Measurements from ENCODE around the gene KRTAP5-8. TPM values are rescaled to one million over a fixed set of nuclear protein-coding genes. Genes with fewer than 3 reads are reported as not detected.
"Not testable (repeated sequence)": the region's sequence is repeated elsewhere in the genome, so short reads cannot be mapped to it uniquely, and the experiment has no call there.

Gene KRTAP5-8
- total RNA-seq, 1 donor from 2014 or later, result not detected

DNA sequence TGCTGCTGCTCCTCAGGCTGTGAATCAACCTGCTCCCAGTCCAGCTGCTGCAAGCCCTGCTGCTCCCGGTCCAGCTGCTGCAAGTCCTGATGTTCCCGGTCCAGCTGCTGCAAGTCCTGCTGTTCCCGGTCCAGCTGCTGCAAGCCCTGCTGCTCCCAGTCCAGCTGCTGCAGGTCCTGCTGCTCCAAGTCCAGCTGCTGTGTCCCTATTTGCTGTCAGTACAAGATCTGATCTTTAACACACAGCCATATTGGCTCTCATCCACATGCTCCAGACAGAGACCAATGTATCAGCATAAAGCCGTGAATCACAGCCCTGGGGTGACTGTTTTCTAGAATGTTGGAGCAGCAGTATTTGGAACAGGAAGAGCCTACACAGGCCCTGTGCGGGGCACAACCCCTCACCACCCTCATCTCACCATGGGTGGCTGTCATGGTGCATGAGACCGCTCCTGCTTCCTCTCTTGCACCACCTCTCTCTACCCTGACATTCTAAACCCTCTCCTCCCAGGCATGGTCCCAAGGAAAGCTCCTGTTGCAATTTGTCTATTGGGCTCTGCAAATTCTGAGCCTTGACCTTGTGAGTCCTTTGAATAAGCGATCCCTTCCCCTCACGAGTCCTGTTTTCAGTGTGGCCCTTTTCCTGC is 31.0 kb downstream of the KRTAP5-8 start:
- Mint-ChIP-seq H3K36me3 (ENCODE audit: low read depth) (no peaks in the 10 kb centered on the region), H3K4me1 (peaks cover 15% of the 10 kb centered on the region), H3K9me3 (no peaks in the 10 kb centered on the region), H3K27me3 (ENCODE audit: low read depth) (peaks cover 4% of the 10 kb centered on the region), H3K4me3 (no peak overlapping the region), H3K27ac (ENCODE audit: unreplicated experiment) (no peak overlapping the region)
- TF ChIP-seq, protein P1, sequence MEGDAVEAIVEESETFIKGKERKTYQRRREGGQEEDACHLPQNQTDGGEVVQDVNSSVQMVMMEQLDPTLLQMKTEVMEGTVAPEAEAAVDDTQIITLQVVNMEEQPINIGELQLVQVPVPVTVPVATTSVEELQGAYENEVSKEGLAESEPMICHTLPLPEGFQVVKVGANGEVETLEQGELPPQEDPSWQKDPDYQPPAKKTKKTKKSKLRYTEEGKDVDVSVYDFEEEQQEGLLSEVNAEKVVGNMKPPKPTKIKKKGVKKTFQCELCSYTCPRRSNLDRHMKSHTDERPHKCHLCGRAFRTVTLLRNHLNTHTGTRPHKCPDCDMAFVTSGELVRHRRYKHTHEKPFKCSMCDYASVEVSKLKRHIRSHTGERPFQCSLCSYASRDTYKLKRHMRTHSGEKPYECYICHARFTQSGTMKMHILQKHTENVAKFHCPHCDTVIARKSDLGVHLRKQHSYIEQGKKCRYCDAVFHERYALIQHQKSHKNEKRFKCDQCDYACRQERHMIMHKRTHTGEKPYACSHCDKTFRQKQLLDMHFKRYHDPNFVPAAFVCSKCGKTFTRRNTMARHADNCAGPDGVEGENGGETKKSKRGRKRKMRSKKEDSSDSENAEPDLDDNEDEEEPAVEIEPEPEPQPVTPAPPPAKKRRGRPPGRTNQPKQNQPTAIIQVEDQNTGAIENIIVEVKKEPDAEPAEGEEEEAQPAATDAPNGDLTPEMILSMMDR (conservative IDR thresholded peaks at IDR 0.05), result no peak
- DNase-seq (ENCODE audit: low read depth, low spot score), result no peak

DNA sequence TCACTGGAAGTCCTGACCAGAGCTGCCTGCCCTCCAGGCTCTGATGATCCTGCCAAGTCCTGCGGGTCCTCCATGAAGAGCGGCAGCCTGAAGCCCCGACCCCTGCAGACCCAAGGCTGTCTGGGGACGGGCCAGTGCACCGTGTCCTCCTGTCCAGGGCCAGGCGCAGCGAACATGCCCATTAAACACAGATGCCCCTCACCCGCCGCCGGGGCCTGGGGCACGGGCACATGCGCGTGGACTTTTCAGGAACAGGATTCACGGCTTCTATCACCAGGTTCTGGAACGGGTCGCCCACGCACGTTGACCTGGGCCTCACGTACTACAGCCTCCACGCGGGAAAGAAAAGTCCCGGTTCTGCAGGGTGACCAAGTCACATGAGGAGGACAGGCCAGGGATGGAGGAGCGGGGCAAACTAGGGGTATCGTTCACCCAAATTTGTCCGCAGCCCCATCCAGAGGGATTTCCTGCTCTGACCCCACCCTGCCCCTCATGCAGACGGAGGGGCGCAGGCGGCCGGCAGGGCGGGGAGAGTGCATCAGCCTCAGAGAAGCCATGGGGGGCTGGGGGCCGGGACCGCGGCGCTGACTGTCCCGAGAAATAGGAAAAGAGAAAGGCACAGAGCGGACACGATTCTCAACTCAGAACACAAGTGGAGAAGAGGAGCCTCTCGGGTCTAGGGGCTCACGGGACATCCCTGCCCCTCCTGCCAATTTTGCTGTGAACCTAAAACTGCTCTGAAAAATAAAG is 33.5 kb downstream of the KRTAP5-8 start:
- DNase-seq (ENCODE audit: low read depth, low spot score); H3K4me3 Mint-ChIP-seq; H3K36me3 Mint-ChIP-seq (ENCODE audit: low read depth); H3K9me3 Mint-ChIP-seq; H3K27me3 Mint-ChIP-seq (ENCODE audit: low read depth); H3K27ac Mint-ChIP-seq (ENCODE audit: unreplicated experiment): not testable (repeated sequence)
- peaks cover 13% of the 10 kb centered on the region for H3K4me1 Mint-ChIP-seq

DNA sequence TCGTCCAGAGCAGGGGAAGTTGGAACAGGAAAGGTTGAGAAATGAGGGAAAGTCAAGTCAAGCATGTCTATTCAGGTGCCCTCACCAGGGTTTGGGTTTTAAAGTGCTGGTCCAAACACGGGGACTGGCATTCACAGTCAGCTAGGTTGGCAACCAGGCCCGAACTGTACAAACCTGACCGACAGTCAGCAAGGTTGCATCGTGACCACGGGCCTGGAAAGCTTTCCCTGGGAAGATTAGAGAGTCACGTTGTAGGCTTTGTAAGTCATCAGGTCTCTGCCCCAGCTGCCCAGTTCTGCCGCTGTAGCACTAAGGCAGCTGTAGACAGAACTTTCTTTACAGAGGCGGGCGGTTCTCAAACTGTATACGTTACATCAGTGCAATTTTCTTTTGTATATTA is 35.0 kb downstream of the KRTAP5-8 start:
- no peaks in the 10 kb centered on the region for H3K36me3 Mint-ChIP-seq (ENCODE audit: low read depth)
- no peaks in the 10 kb centered on the region for H3K9me3 Mint-ChIP-seq
- H3K27ac Mint-ChIP-seq (ENCODE audit: unreplicated experiment), result no peak overlapping the region
- no peaks in the 10 kb centered on the region for H3K4me1 Mint-ChIP-seq
- no peak overlapping the region for H3K4me3 Mint-ChIP-seq
- DNase-seq (ENCODE audit: low read depth, low spot score), result no peak
- TF ChIP-seq, protein P1 (conservative IDR thresholded peaks at IDR 0.05), result no peak
- H3K27me3 Mint-ChIP-seq (ENCODE audit: low read depth), result no peaks in the 10 kb centered on the region

DNA sequence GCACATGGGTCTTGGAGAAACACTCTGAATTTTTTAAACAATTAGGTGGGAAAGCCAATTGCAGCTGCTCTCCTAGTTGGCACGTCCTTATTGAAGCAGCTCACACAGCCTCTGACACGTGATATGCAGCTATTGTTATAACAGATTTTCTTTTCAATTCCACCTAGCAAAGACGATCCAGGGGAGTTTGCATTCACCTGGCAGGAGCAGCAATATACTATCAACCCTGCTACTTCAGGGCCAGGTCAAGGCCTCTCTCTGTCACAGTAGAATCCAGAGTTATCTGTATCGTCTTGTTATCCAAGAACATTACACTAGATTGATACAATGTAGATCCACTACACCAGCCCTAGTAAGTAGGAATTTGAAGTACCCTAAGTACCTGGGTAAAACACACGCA is 36.6 kb downstream of the KRTAP5-8 start:
- no peaks in the 10 kb centered on the region for H3K9me3 Mint-ChIP-seq
- no peaks in the 10 kb centered on the region for H3K27me3 Mint-ChIP-seq (ENCODE audit: low read depth)
- H3K4me3 Mint-ChIP-seq, result no peak overlapping the region
- no peak overlapping the region for H3K27ac Mint-ChIP-seq (ENCODE audit: unreplicated experiment)
- DNase-seq (ENCODE audit: low read depth, low spot score), result no peak
- no peaks in the 10 kb centered on the region for H3K4me1 Mint-ChIP-seq
- TF ChIP-seq, protein P1 (conservative IDR thresholded peaks at IDR 0.05), result no peak
- no peaks in the 10 kb centered on the region for H3K36me3 Mint-ChIP-seq (ENCODE audit: low read depth)

DNA sequence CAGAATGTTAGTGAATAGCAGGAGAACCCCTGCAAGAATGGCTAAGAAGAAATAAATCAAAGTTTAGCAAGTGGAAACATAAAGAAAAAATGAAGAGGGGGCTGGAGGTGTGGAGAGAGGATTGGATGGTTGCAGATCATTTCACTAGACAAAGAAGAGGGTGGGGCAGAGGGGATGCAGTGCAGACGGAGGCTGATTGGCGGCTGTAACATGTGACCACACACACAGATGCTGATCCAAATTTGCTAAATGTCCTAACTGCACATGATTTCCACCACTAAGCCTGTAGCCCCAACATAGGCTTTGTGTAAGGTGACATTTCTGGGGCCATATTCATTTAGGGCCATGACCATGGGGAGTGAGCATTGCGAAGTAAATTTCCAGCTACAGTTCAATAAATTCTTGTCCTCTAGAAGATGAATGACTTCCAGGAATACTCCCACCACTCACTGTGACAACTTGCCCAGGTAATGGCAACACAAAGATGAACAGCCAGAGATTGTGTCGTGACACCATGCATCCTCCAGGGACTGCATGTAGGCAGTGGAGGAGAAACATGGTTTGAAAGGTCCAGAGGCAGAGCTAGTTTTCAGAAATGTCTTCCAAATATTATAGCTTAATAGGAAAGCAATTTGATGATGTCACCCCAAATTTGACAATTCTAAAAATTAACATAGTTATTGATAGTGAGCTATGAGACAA is 38.0 kb downstream of the KRTAP5-8 start:
- Mint-ChIP-seq H3K4me1 (peaks cover 11% of the 10 kb centered on the region), H3K36me3 (ENCODE audit: low read depth) (no peaks in the 10 kb centered on the region), H3K9me3 (no peaks in the 10 kb centered on the region), H3K4me3 (no peak overlapping the region), H3K27me3 (ENCODE audit: low read depth) (no peaks in the 10 kb centered on the region), H3K27ac (ENCODE audit: unreplicated experiment) (no peak overlapping the region)
- DNase-seq (ENCODE audit: low read depth, low spot score), result no peak
- TF ChIP-seq, protein P1 (conservative IDR thresholded peaks at IDR 0.05), result no peak

DNA sequence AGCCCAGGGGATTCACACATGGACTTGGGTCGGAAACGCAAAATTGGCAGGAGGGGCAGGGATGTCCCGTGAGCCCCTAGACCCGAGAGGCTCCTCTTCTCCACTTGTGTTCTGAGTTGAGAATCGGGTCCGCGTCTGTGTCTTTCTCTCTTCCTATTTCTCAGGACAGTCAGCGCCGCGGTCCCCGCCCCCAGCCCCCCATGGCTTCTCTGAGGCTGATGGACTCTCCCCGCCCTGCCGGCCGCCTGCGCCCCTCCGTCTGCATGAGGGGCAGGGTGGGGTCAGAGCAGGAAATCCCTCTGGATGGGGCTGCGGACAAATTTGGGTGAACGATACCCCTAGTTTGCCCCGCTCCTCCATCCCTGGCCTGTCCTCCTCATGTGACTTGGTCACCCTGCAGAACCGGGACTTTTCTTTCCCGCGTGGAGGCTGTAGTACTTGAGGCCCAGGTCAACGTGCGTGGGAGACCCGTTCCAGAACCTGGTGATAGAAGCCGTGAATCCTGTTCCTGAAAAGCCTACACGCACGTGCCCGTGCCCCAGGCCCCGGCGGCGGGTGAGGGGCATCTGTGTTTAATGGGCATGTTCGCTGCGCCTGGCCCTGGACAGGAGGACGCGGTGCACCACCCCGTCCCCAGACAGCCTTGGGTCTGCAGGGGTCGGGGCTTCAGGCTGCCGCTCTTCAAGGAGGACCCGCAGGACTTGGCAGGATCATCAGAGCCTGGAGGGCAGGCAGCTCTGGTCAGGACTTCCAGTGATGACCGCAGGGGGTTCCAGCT is 39.1 kb downstream of the KRTAP5-8 start:
- not testable (repeated sequence) for H3K4me3 Mint-ChIP-seq; H3K36me3 Mint-ChIP-seq (ENCODE audit: low read depth); H3K27me3 Mint-ChIP-seq (ENCODE audit: low read depth); H3K9me3 Mint-ChIP-seq; H3K27ac Mint-ChIP-seq (ENCODE audit: unreplicated experiment); DNase-seq (ENCODE audit: low read depth, low spot score)
- H3K4me1 Mint-ChIP-seq, result peaks cover 15% of the 10 kb centered on the region
